Hepatocyte (in vitro differentiated cells): ENCODE results near the gene TMEM51.

Source experiments
- EZH2 ChIP-seq: fragments of 200-600 bp; sonication (generic); IDR thresholded peaks from 2 replicates; pipeline ENCODE4 v1.6.1; 2016; ENCODE audit warnings: antibody characterized with exemption, mild to moderate bottlenecking, borderline replicate concordance
- TF ChIP-seq, protein P1 (sequence below): fragments of 200-600 bp; sonication (generic); IDR thresholded peaks from 2 replicates; pipeline ENCODE4 v1.5.1; 2016; ENCODE audit warnings: antibody characterized with exemption, mild to moderate bottlenecking; ENCODE audit not compliant: poor library complexity

DNA sequence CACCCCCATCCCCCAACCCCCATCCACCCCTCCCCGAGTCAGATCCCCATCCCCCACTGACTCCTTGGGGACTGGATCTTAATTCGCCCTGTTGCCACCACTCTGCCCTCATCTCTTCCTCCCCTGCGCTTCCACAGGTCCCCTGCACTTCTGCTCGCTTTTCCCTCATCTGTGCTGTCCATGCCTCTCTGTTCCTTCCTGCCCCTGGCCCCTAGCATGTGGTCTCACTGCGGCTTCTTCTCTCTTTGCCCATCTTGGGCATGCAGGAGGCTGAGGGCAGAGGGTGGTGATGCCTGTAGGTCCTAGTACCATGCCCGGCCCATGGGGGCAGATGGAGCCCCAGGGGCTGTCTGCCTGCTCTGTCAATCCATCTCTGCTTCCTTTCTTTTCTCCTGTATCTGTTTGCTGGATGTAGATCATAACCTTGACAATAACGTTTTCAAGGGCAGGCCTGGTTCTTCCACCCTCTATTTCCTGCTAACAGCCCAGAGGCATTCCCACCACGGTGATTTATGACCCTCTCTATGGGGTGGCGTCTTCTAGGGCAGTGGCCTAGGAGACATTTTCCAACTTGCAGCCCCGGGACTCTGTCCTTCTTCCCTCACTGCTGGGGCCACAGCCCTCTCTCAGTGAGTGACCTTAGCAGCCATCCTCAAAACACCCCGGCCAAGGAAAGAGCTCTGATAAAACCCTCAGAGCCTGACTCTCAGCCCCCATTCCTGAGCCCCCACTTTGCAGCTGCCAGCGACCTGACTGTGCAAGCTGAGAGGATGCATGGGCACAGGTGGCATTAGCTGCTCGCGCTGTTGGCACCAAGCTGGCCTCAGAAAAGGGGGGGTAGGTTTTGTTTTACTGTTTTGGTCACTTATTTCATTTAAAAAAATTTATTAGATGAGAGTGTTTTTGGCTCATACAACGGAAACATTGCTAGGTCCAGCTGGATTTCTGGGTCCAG is 33.9 kb downstream of the TMEM51 start:
- TF ChIP-seq, protein P1, sequence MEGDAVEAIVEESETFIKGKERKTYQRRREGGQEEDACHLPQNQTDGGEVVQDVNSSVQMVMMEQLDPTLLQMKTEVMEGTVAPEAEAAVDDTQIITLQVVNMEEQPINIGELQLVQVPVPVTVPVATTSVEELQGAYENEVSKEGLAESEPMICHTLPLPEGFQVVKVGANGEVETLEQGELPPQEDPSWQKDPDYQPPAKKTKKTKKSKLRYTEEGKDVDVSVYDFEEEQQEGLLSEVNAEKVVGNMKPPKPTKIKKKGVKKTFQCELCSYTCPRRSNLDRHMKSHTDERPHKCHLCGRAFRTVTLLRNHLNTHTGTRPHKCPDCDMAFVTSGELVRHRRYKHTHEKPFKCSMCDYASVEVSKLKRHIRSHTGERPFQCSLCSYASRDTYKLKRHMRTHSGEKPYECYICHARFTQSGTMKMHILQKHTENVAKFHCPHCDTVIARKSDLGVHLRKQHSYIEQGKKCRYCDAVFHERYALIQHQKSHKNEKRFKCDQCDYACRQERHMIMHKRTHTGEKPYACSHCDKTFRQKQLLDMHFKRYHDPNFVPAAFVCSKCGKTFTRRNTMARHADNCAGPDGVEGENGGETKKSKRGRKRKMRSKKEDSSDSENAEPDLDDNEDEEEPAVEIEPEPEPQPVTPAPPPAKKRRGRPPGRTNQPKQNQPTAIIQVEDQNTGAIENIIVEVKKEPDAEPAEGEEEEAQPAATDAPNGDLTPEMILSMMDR, result no peak
- TF ChIP-seq EZH2, result no peak
